ENCODE measurements around the gene ABI1. TPM values are rescaled to one million over a fixed set of nuclear protein-coding genes. Genes with fewer than 3 reads are reported as not detected.

Gene ABI1
- total and polyA plus RNA-seq, 2 donors (not counting 1 experiment from before 2014, with no cell fraction given) = 29.4 to 74.3 TPM

DNA sequence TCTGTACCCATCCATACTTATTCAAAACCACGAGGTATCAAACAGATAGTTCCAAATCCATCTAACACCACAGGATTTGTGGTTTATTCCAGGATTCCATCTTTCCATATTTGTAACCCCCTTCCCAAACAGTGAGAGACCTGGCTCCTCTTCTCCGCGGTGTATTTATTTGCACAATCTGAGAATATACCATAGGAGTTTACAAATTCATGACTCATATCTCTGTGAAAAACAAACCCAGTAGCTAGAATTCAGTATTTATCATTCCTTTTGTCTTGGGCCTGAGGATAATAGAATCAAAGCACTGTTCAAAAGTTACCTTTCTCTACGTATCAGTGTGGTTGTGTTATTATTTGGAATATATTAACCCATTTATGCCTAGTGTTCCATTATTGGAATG, 131.4 kb downstream of the ABI1 start:
- TF ChIP-seq EZH2 (IDR thresholded peaks at IDR 0.05; ENCODE audit: low read length, missing control alignments) = no peak
- TF ChIP-seq, protein P1, sequence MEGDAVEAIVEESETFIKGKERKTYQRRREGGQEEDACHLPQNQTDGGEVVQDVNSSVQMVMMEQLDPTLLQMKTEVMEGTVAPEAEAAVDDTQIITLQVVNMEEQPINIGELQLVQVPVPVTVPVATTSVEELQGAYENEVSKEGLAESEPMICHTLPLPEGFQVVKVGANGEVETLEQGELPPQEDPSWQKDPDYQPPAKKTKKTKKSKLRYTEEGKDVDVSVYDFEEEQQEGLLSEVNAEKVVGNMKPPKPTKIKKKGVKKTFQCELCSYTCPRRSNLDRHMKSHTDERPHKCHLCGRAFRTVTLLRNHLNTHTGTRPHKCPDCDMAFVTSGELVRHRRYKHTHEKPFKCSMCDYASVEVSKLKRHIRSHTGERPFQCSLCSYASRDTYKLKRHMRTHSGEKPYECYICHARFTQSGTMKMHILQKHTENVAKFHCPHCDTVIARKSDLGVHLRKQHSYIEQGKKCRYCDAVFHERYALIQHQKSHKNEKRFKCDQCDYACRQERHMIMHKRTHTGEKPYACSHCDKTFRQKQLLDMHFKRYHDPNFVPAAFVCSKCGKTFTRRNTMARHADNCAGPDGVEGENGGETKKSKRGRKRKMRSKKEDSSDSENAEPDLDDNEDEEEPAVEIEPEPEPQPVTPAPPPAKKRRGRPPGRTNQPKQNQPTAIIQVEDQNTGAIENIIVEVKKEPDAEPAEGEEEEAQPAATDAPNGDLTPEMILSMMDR (conservative IDR thresholded peaks at IDR 0.05 in 1 of 2, IDR thresholded peaks at IDR 0.05 in 1 of 2; ENCODE audit: low read depth in 1 of 2, low read length in 2 of 2) = no peak
- H3K79me2 ChIP-seq (ENCODE audit: control insufficient read depth, insufficient read depth, low read length) = no peaks in the 10 kb centered on the region
- no peaks in the 10 kb centered on the region for H3K36me3 ChIP-seq (ENCODE audit: control insufficient read depth, insufficient read depth, low read length)
- no peak overlapping the region for H3K9ac ChIP-seq (ENCODE audit: insufficient read depth, low read length)
- no peak overlapping the region for H3K27ac ChIP-seq (ENCODE audit: insufficient read depth, low read length)
- no peaks in the 10 kb centered on the region for H3K9me3 ChIP-seq (ENCODE audit: control insufficient read depth, insufficient read depth, low read depth, low read length)
- H3K4me2 ChIP-seq (ENCODE audit: extremely low read depth, insufficient read depth, low read length) = no peak overlapping the region
- no peaks in the 10 kb centered on the region for H3K27me3 ChIP-seq (ENCODE audit: control insufficient read depth, insufficient read depth, low read length)
- H3K4me1 ChIP-seq (ENCODE audit: control insufficient read depth, extremely low read depth, insufficient read depth, low read length) = no peaks in the 10 kb centered on the region
- no peak overlapping the region for H2AFZ ChIP-seq (ENCODE audit: low read length)
- no peaks in the 10 kb centered on the region for H4K20me1 ChIP-seq (ENCODE audit: control insufficient read depth, extremely low read depth, insufficient read depth, low read length)
- no peak for DNase-seq (ENCODE audit: low read depth in 2 of 2)
- H3K4me3 ChIP-seq (replicated peaks in 1 of 4; ENCODE audit: control extremely low read depth in 1 of 4, insufficient read depth in 1 of 4, low read depth in 3 of 4, low read length in 4 of 4) = no peak overlapping the region

DNA sequence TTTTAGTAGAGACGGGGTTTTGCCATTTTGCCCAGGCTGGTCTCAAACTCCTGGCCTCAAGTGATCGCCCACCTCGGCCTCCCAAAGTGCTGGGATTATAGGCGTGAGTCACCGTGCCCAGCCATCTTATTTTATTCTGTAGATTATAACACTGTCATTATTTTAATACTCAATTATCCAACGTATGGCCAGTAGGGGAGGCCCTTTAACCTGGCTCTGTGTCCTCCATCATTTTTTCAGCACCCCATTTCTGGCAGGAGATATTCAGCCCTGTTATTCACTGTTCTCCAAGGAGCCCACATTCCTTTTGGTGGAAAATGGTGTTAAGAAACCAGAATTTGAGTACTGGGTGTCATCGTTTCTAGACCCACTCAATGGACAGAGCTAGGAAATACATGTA, 131.8 kb downstream of the ABI1 start:
- H3K4me1 ChIP-seq (ENCODE audit: control insufficient read depth, extremely low read depth, insufficient read depth, low read length) = no peaks in the 10 kb centered on the region

DNA sequence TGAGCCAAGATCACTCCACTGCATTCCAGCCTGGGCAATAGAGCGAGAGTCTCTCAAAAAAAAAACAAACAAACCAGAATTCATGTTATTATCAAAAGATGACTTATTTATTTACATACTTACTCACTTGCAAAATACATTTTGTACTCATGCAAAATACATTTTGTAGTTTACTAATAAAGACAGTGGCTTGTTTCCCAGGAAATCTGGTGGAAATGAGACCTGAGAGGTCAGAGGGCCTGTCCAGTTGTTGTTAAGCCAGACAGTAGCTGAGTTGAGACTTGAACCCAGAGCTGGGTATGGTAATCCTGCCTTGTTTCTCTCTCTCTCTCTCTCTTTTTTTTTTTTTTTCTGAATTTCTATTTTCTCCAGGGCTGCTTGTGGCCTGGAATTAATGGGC, 133.8 kb downstream of the ABI1 start:
- no peak overlapping the region for H3K27ac ChIP-seq (ENCODE audit: insufficient read depth, low read length)
- no peaks in the 10 kb centered on the region for H4K20me1 ChIP-seq (ENCODE audit: control insufficient read depth, extremely low read depth, insufficient read depth, low read length)
- H3K4me3 ChIP-seq (replicated peaks in 1 of 4; ENCODE audit: control extremely low read depth in 1 of 4, insufficient read depth in 1 of 4, low read depth in 3 of 4, low read length in 4 of 4) = no peak overlapping the region
- no peaks in the 10 kb centered on the region for H3K4me1 ChIP-seq (ENCODE audit: control insufficient read depth, extremely low read depth, insufficient read depth, low read length)
- H3K4me2 ChIP-seq (ENCODE audit: extremely low read depth, insufficient read depth, low read length) = no peak overlapping the region
- no peaks in the 10 kb centered on the region for H3K36me3 ChIP-seq (ENCODE audit: control insufficient read depth, insufficient read depth, low read length)
- H2AFZ ChIP-seq (ENCODE audit: low read length) = no peak overlapping the region
- TF ChIP-seq EZH2 (IDR thresholded peaks at IDR 0.05; ENCODE audit: low read length, missing control alignments) = no peak
- TF ChIP-seq, protein P1 (conservative IDR thresholded peaks at IDR 0.05 in 1 of 2, IDR thresholded peaks at IDR 0.05 in 1 of 2; ENCODE audit: low read depth in 1 of 2, low read length in 2 of 2) = no peak
- no peaks in the 10 kb centered on the region for H3K79me2 ChIP-seq (ENCODE audit: control insufficient read depth, insufficient read depth, low read length)
- DNase-seq (ENCODE audit: low read depth in 2 of 2) = no peak
- no peak overlapping the region for H3K9ac ChIP-seq (ENCODE audit: insufficient read depth, low read length)
- H3K27me3 ChIP-seq (ENCODE audit: control insufficient read depth, insufficient read depth, low read length) = no peaks in the 10 kb centered on the region
- no peaks in the 10 kb centered on the region for H3K9me3 ChIP-seq (ENCODE audit: control insufficient read depth, insufficient read depth, low read depth, low read length)

More for the DNA sequence above, 131.8 kb downstream of the ABI1 start:
- H2AFZ ChIP-seq (ENCODE audit: low read length) = no peak overlapping the region
- H3K9me3 ChIP-seq (ENCODE audit: control insufficient read depth, insufficient read depth, low read depth, low read length) = no peaks in the 10 kb centered on the region
- no peak overlapping the region for H3K9ac ChIP-seq (ENCODE audit: insufficient read depth, low read length)
- no peaks in the 10 kb centered on the region for H4K20me1 ChIP-seq (ENCODE audit: control insufficient read depth, extremely low read depth, insufficient read depth, low read length)
- no peaks in the 10 kb centered on the region for H3K36me3 ChIP-seq (ENCODE audit: control insufficient read depth, insufficient read depth, low read length)
- no peak overlapping the region for H3K4me3 ChIP-seq (replicated peaks in 1 of 4; ENCODE audit: control extremely low read depth in 1 of 4, insufficient read depth in 1 of 4, low read depth in 3 of 4, low read length in 4 of 4)
- no peak for DNase-seq (ENCODE audit: low read depth in 2 of 2)
- H3K27me3 ChIP-seq (ENCODE audit: control insufficient read depth, insufficient read depth, low read length) = no peaks in the 10 kb centered on the region
- no peak overlapping the region for H3K27ac ChIP-seq (ENCODE audit: insufficient read depth, low read length)
- TF ChIP-seq EZH2 (IDR thresholded peaks at IDR 0.05; ENCODE audit: low read length, missing control alignments) = no peak
- TF ChIP-seq, protein P1 (conservative IDR thresholded peaks at IDR 0.05 in 1 of 2, IDR thresholded peaks at IDR 0.05 in 1 of 2; ENCODE audit: low read depth in 1 of 2, low read length in 2 of 2) = peak in 1 of 2 donors; percentile 3
- no peaks in the 10 kb centered on the region for H3K79me2 ChIP-seq (ENCODE audit: control insufficient read depth, insufficient read depth, low read length)
- no peak overlapping the region for H3K4me2 ChIP-seq (ENCODE audit: extremely low read depth, insufficient read depth, low read length)

Data from fibroblast of lung (primary cell).